GM19193 (cell line): ENCODE data around the gene NKX3-2.

Experiments used
- POLR2A ChIP-seq: IDR thresholded peaks from 4 replicates; pipeline ENCODE4 v1.6.1; 2011; ENCODE audit not compliant: insufficient read depth, insufficient read length; ENCODE audit errors: extremely low read depth

The NKX3-2 gene

DNA sequence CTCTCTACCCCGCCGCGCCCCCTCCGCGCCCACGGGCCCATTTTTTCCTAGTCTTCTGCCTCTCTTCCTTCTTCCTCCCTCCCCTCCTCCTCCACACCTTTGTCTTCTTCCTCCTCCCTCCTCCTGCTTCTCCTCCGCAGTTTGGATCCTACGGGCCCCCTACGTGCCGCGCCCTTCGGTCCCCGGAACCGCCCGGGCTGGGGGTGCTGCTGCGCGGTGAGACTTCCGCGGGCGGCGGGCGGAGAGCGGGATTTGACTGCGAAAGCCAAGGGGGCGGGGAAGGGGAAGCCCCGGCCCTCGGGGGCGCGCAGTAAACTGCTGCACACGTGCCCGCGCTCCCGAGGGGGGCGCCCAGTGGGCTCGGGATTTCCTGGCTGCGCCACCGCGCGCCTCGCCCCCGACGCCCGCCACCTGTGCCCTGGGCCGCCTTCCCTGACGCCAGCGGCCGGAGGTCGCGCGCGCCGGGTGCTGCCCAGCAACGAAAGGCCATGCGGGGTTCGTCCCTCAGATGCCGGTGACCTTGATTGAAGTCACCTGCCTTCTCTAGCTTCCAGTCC lies 3.3 kb upstream of the NKX3-2 start:
- no peak for TF ChIP-seq POLR2A

GRCh38 chr4:13546941-13547484 lies 2.7 kb upstream of the NKX3-2 start:
- no peak for TF ChIP-seq POLR2A

DNA sequence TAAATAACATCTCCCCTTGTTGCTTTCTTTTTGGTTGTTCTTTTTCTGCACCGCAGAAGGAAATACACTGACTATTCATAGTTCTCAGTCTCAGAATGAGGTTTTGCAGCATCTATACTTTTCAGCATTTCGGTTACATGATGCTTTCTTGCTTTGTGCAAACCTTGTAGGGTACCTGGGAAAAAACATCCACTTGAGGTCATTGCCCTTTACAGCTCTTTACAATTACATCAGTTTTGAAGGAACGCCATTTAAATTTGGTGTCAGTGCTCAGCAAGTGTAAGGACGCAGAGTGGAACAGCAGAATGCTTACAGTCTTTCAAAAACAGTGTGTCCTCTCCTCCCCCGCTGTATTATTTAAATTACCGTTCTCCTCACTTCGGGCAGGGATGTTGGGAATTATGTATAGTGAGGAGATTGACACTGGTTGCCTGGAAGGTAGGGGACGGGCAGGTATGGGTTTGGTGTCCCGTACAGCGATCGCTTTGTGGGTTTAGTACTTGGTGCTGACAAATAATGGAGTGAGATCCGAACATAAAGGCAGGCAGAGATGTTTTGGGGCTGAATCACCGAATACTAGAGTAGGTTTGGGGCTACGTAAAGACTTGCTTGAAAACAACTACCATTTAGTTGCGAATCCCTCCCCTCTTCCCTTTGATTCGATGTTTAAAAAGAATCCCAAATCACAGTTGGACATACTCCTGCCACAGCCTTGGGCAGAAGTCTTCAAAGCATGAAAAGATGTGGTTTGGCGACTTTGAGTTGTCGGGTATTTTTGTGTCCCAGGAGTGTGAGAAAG lies 2.0 kb upstream of the NKX3-2 start:
- TF ChIP-seq POLR2A, result no peak

GRCh38 chr4:13545394-13545808 lies 1.1 kb upstream of the NKX3-2 start:
- no peak for TF ChIP-seq POLR2A

GRCh38 chr4:13544606-13545393 lies 492 bp upstream of the NKX3-2 start:
- TF ChIP-seq POLR2A, result no peak

- TF ChIP-seq POLR2A, result no peak
Observed at GRCh38 chr4:13543032-13543838, 1.1 kb downstream of the NKX3-2 start.

- no peak for TF ChIP-seq POLR2A
Observed at GRCh38 chr4:13542577-13543031, 1.7 kb downstream of the NKX3-2 start.

GRCh38 chr4:13541720-13542576 lies 2.4 kb downstream of the NKX3-2 start:
- TF ChIP-seq POLR2A, result no peak

DNA sequence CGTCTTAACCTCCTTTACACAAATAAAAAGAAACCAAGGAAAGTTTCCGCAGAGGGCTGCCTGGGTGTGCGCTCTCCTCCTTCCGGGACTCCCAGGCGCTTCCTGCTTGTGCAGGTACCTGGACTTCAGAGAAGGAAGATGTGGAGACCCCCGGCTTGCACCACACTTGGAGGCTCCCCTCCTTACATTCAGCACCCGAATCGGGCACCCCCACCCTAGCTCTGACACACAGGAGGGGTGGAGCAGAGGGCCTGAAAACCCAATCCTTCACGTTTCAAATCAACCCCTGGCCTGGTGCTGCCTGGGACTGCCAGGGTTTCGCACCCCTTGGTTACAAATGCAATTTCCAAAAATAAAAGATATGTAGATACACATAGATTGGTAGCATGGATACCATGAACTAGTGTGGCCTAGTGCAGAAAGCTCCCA lies 3.1 kb downstream of the NKX3-2 start:
- TF ChIP-seq POLR2A, result no peak

GRCh38 chr4:13540446-13541175 lies 3.7 kb downstream of the NKX3-2 start:
- TF ChIP-seq POLR2A, result no peak

GRCh38 chr4:13539619-13540445 lies 4.5 kb downstream of the NKX3-2 start:
- TF ChIP-seq POLR2A, result no peak

DNA sequence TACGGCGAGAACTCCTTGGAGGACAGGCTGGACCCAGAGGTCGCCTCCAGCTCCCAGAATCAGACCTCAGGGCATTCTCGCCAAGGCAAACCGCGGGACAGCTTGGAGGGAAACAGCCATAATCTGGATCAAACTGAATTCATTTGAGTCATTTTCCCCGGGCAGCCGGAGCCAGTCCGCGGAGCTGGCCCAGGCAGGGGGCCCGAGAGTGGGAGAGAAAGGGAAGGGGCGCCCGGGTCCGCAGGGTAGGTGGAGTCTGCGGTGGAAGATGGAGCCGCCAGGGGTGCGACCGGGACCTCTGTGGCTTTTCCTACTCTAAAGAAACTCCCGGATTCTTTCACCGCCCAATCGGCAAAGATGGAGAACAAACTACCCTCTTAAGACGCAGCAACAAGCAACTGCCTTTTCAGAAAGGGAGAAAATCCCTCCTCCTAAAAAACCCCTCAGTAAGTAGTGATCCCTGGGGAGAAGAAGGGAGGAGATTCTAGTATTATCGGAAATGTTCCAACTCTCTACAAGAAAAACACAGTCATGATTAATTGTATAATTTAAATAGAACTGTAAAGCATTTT lies 5.2 kb downstream of the NKX3-2 start:
- no peak for TF ChIP-seq POLR2A
